ENCODE data around the gene PSMB1. TPM values are rescaled to one million over a fixed set of nuclear protein-coding genes. Genes with fewer than 3 reads are reported as not detected.

The PSMB1 gene
- total and polyA plus RNA-seq, 2 experiments from 2014 or later: 357 to 576 TPM

- TF ChIP-seq, protein P1, sequence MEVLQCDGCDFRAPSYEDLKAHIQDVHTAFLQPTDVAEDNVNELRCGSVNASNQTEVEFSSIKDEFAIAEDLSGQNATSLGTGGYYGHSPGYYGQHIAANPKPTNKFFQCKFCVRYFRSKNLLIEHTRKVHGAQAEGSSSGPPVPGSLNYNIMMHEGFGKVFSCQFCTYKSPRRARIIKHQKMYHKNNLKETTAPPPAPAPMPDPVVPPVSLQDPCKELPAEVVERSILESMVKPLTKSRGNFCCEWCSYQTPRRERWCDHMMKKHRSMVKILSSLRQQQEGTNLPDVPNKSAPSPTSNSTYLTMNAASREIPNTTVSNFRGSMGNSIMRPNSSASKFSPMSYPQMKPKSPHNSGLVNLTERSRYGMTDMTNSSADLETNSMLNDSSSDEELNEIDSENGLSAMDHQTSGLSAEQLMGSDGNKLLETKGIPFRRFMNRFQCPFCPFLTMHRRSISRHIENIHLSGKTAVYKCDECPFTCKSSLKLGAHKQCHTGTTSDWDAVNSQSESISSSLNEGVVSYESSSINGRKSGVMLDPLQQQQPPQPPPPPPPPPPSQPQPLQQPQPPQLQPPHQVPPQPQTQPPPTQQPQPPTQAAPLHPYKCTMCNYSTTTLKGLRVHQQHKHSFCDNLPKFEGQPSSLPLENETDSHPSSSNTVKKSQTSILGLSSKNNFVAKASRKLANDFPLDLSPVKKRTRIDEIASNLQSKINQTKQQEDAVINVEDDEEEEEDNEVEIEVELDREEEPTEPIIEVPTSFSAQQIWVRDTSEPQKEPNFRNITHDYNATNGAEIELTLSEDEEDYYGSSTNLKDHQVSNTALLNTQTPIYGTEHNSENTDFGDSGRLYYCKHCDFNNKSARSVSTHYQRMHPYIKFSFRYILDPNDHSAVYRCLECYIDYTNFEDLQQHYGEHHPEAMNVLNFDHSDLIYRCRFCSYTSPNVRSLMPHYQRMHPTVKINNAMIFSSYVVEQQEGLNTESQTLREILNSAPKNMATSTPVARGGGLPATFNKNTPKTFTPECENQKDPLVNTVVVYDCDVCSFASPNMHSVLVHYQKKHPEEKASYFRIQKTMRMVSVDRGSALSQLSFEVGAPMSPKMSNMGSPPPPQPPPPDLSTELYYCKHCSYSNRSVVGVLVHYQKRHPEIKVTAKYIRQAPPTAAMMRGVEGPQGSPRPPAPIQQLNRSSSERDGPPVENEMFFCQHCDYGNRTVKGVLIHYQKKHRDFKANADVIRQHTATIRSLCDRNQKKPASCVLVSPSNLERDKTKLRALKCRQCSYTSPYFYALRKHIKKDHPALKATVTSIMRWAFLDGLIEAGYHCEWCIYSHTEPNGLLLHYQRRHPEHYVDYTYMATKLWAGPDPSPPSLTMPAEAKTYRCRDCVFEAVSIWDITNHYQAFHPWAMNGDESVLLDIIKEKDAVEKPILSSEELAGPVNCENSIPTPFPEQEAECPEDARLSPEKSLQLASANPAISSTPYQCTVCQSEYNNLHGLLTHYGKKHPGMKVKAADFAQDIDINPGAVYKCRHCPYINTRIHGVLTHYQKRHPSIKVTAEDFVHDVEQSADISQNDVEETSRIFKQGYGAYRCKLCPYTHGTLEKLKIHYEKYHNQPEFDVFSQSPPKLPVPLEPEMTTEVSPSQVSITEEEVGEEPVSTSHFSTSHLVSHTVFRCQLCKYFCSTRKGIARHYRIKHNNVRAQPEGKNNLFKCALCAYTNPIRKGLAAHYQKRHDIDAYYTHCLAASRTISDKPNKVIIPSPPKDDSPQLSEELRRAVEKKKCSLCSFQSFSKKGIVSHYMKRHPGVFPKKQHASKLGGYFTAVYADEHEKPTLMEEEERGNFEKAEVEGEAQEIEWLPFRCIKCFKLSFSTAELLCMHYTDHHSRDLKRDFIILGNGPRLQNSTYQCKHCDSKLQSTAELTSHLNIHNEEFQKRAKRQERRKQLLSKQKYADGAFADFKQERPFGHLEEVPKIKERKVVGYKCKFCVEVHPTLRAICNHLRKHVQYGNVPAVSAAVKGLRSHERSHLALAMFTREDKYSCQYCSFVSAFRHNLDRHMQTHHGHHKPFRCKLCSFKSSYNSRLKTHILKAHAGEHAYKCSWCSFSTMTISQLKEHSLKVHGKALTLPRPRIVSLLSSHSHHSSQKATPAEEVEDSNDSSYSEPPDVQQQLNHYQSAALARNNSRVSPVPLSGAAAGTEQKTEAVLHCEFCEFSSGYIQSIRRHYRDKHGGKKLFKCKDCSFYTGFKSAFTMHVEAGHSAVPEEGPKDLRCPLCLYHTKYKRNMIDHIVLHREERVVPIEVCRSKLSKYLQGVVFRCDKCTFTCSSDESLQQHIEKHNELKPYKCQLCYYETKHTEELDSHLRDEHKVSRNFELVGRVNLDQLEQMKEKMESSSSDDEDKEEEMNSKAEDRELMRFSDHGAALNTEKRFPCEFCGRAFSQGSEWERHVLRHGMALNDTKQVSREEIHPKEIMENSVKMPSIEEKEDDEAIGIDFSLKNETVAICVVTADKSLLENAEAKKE (CRISPR knock-in tag; IDR thresholded peaks at IDR 0.05): no peak
- TF ChIP-seq STAT1 (IDR thresholded peaks at IDR 0.05; ENCODE audit: unreplicated experiment): no peak
- TF ChIP-seq, protein P2, sequence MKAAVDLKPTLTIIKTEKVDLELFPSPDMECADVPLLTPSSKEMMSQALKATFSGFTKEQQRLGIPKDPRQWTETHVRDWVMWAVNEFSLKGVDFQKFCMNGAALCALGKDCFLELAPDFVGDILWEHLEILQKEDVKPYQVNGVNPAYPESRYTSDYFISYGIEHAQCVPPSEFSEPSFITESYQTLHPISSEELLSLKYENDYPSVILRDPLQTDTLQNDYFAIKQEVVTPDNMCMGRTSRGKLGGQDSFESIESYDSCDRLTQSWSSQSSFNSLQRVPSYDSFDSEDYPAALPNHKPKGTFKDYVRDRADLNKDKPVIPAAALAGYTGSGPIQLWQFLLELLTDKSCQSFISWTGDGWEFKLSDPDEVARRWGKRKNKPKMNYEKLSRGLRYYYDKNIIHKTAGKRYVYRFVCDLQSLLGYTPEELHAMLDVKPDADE (IDR thresholded peaks at IDR 0.05): no peak
- no peak for TF ChIP-seq ZNF114 (CRISPR knock-in tag; IDR thresholded peaks at IDR 0.05)
- TF ChIP-seq, protein P3, sequence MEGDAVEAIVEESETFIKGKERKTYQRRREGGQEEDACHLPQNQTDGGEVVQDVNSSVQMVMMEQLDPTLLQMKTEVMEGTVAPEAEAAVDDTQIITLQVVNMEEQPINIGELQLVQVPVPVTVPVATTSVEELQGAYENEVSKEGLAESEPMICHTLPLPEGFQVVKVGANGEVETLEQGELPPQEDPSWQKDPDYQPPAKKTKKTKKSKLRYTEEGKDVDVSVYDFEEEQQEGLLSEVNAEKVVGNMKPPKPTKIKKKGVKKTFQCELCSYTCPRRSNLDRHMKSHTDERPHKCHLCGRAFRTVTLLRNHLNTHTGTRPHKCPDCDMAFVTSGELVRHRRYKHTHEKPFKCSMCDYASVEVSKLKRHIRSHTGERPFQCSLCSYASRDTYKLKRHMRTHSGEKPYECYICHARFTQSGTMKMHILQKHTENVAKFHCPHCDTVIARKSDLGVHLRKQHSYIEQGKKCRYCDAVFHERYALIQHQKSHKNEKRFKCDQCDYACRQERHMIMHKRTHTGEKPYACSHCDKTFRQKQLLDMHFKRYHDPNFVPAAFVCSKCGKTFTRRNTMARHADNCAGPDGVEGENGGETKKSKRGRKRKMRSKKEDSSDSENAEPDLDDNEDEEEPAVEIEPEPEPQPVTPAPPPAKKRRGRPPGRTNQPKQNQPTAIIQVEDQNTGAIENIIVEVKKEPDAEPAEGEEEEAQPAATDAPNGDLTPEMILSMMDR (conservative IDR thresholded peaks at IDR 0.05; ENCODE audit: low read depth in 2 of 2): no peak
- no peak for TF ChIP-seq CREB1 (CRISPR knock-in tag; IDR thresholded peaks at IDR 0.05; ENCODE audit: low read depth)
Observed at GRCh38 chr6:170490259-170490658, 62.8 kb downstream of the PSMB1 start (continued).

- no peaks in the 10 kb centered on the region for H4K20me1 ChIP-seq (replicated peaks; ENCODE audit: insufficient read depth)
- H3F3A ChIP-seq (replicated peaks; ENCODE audit: low read depth): no peaks in the 10 kb centered on the region
- H3K27ac ChIP-seq (ENCODE audit: low read depth): no peak overlapping the region
- H3K27me3 ChIP-seq (ENCODE audit: insufficient read depth): no peaks in the 10 kb centered on the region
- no peak for DNase-seq (ENCODE audit: low spot score)
- peaks cover 7% of the 10 kb centered on the region for H3K27me3 Mint-ChIP-seq (ENCODE audit: insufficient read depth, low read depth, poor library complexity)
- no peak overlapping the region for H3K4me2 ChIP-seq
- no peaks in the 10 kb centered on the region for H3K36me3 ChIP-seq (ENCODE audit: insufficient read depth)
- no peaks in the 10 kb centered on the region; the same call in 2 of the 3 replicates for H3K4me1 Mint-ChIP-seq
- H3K36me3 Mint-ChIP-seq (ENCODE audit: low read depth): no peaks in the 10 kb centered on the region
- no peaks in the 10 kb centered on the region for H3K4me1 ChIP-seq (ENCODE audit: insufficient read depth)
- H3K4me3 ChIP-seq: no peak overlapping the region
- H3K4me3 Mint-ChIP-seq: no peak overlapping the region
- ATAC-seq: no peak
- H3K27ac Mint-ChIP-seq: no peak overlapping the region
- no peaks in the 10 kb centered on the region for H3K79me2 ChIP-seq (replicated peaks; ENCODE audit: insufficient read depth)
- peaks cover 3% of the 10 kb centered on the region; the same call in 1 of the 3 replicates for H3K9me3 Mint-ChIP-seq
- no peaks in the 10 kb centered on the region for H3K9me2 ChIP-seq (ENCODE audit: insufficient read depth)
- 0 out of 2 replicates have a peak overlapping the region, but pooled peaks have one; percentile 52 for H2AFZ ChIP-seq
- TF ChIP-seq EZH2phosphoT487 (IDR thresholded peaks at IDR 0.05; ENCODE audit: unreplicated experiment) (no peak), CREB1 (CRISPR knock-in tag; IDR thresholded peaks at IDR 0.05; ENCODE audit: low read depth) (no peak), ZNF331 (CRISPR knock-in tag; IDR thresholded peaks at IDR 0.05; ENCODE audit: low read depth) (no peak), STAT1 (IDR thresholded peaks at IDR 0.05; ENCODE audit: unreplicated experiment) (no peak), REST (IDR thresholded peaks at IDR 0.05; ENCODE audit: unreplicated experiment) (no peak), NANOG (IDR thresholded peaks at IDR 0.05; ENCODE audit: borderline replicate concordance) (no peak)
Observed at GRCh38 chr6:170489836-170490235, 63.3 kb downstream of the PSMB1 start.
